HepG2 (cell line): ENCODE measurements around the gene CCDC120. TPM values are rescaled to one million over a fixed set of nuclear protein-coding genes. Genes with fewer than 3 reads are reported as not detected.

ENCODE experiments used
- ELF1 ChIP-seq: sonication (generic); formaldehyde crosslinking; IDR thresholded peaks from 2 replicates; pipeline ENCODE4 v1.4.0; 2020; ENCODE audit warnings: missing genetic modification reagents
- RBAK ChIP-seq: sonication (generic); formaldehyde crosslinking; IDR thresholded peaks from 2 replicates; pipeline ENCODE4 v1.5.1; 2020; ENCODE audit warnings: mild to moderate bottlenecking, missing genetic modification reagents
- RBFOX2 ChIP-seq: fragments of 200-400 bp; formaldehyde crosslinking; IDR thresholded peaks from 2 replicates; pipeline ENCODE4 v1.6.1; 2017; ENCODE audit warnings: low read depth, mild to moderate bottlenecking, low read length
- SOX6 ChIP-seq, 2 experiments: fragments of 450-650 bp in 1 of 2; sonication (generic) in 1 of 2; formaldehyde crosslinking in 1 of 2; IDR thresholded peaks; 2 replicates each; pipeline versions ENCODE4 v1.4.0 to v1.6.1; 2017 to 2020; ENCODE audit warnings: antibody characterized with exemption in 1 of 2, mild to moderate bottlenecking in 1 of 2, missing genetic modification reagents in 1 of 2
- TEAD2 ChIP-seq: sonication (generic); formaldehyde crosslinking; IDR thresholded peaks from 2 replicates; pipeline ENCODE4 v1.9.0; 2021; ENCODE audit warnings: missing genetic modification reagents
- U2AF2 ChIP-seq: fragments of 200-400 bp; formaldehyde crosslinking; IDR thresholded peaks from 2 replicates; pipeline ENCODE4 v1.6.1; 2017; ENCODE audit warnings: low read depth, mild to moderate bottlenecking, low read length
- ZFP36L2 ChIP-seq: sonication (generic); formaldehyde crosslinking; IDR thresholded peaks from 2 replicates; pipeline ENCODE4 v1.4.0; 2020; ENCODE audit warnings: missing genetic modification reagents
- ZNF235 ChIP-seq: sonication (generic); formaldehyde crosslinking; IDR thresholded peaks from 2 replicates; pipeline ENCODE4 v1.8.1; 2023; ENCODE audit warnings: mild to moderate bottlenecking, missing genetic modification reagents, borderline replicate concordance
- ZNF326 ChIP-seq: sonication (generic); formaldehyde crosslinking; IDR thresholded peaks from 2 replicates; pipeline ENCODE4 v1.4.0; 2020; ENCODE audit warnings: missing genetic modification reagents, borderline replicate concordance
- ZNF350 ChIP-seq: sonication (generic); formaldehyde crosslinking; IDR thresholded peaks from 2 replicates; pipeline ENCODE4 v1.4.0; 2020; ENCODE audit warnings: mild to moderate bottlenecking, low read depth, missing genetic modification reagents, borderline replicate concordance
- ZNF496 ChIP-seq: sonication (generic); formaldehyde crosslinking; IDR thresholded peaks from 2 replicates; pipeline ENCODE4 v1.8.1; 2023; ENCODE audit warnings: mild to moderate bottlenecking, moderate library complexity, missing genetic modification reagents; ENCODE audit not compliant: insufficient replicate concordance
- ZNF672 ChIP-seq: sonication (generic); formaldehyde crosslinking; IDR thresholded peaks from 2 replicates; pipeline ENCODE4 v1.8.1; 2022; ENCODE audit warnings: missing genetic modification reagents
- polyA plus RNA-seq, 8 experiments: library from polyadenylated mRNA; depleted of rRNA in 3 of 8; stranded (reverse) in 7 of 8; unstranded in 1 of 8; fragments of >200 nt; fragmentation: Illumina TruSeq in 4 of 8; extraction: Trizol in 4 of 8; gene quantifications; 2 replicates each; pipeline versions ENCODE4 v1.2.1 to v1.2.3, GENCODE V29; 2011 to 2016; ENCODE audit warnings: low read depth in 4 of 8, missing spikeins in 1 of 8, mixed read lengths in 1 of 8; ENCODE audit not compliant: insufficient read depth in 1 of 8
- total RNA-seq, 5 experiments: library from RNA; depleted of rRNA; stranded (reverse); fragments of >200 nt; fragmentation: Illumina TruSeq; extraction: Trizol; gene quantifications; 2 replicates each; pipeline ENCODE4 v1.2.3, GENCODE V29; 2016; ENCODE audit warnings: low read depth in 1 of 5
- TF ChIP-seq, protein P1 (sequence below): sonication (generic); formaldehyde crosslinking; IDR thresholded peaks from 2 replicates; pipeline ENCODE4 v1.4.0; 2020; ENCODE audit warnings: mild to moderate bottlenecking, missing genetic modification reagents
- TF ChIP-seq, protein P2 (sequence below): sonication (generic); formaldehyde crosslinking; IDR thresholded peaks from 2 replicates; pipeline ENCODE4 v1.4.0; 2020; ENCODE audit warnings: mild to moderate bottlenecking, missing genetic modification reagents

The CCDC120 gene
- total and polyA plus RNA-seq, 2 of the 13 experiments (the other 11 are each of a cell fraction or from before 2014, with no cell fraction given): 0.89 to 3.2 TPM

DNA sequence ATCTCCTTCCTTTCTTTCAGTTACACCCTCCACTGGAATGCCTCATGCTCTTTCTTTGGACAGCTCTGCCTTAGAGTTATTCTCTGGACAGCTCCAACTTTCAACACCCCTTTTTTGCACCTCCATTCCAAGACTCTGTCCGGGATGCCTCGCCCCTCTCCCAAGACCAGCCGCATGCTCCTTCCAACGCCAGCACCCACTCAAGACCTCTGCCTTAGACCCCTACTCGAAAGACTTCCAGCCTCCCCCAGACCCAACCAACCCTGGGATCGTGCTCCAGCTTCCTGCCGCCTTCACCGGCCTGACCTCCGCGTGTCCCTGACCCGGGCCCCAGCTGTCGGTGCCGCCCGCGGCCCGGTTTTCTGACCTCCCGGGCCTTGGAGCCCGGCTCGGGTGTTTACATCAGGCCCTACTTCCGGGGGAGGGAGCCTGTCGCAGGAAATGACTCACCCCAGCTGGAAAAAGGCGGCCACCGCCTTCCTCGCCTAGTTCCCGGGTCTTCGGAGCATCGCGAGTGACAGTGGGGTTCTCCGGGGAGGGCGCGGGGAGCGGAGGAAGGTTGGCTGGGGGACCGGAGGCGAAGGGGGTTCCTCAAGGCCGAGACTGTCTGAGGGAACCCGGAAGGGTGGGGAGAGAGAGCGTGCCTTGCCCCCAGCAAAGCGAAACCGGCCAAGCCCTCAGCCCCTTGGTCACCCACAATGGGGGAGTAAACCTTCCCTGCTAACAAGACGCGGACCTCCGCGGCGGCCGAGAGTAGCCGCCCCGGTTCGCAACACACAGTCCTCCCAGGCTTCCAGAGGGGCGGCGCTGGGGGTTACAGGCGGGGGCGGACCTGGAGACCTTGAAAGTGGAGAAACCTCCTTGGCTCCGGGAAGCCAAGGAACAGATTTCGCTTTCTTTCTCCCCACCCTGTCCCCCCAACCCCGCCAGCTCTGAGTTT lies 21.0 kb downstream of the CCDC120 start, which contains the start of gene WDR45 (continued):
- TF ChIP-seq ZNF235 (no peak), TEAD2 (CRISPR knock-in tag) (no peak), RBAK (no peak), ZFP36L2 (CRISPR knock-in tag) (no peak), U2AF2 (no peak), ZNF672 (CRISPR knock-in tag) (no peak), SOX6 (IDR thresholded peaks at IDR 0.05) (no peak), SOX6 (CRISPR knock-in tag; IDR thresholded peaks at IDR 0.05) (no peak; the same call in 1 of the 2 replicates), ZNF496 (CRISPR knock-in tag) (no peak), ELF1 (CRISPR knock-in tag) (peak; percentile 76), RBFOX2 (peak; percentile 81), ZNF326 (no peak), ZNF350 (CRISPR knock-in tag) (peak; percentile 30; the same call in 1 of the 2 replicates)
- TF ChIP-seq, protein P1, sequence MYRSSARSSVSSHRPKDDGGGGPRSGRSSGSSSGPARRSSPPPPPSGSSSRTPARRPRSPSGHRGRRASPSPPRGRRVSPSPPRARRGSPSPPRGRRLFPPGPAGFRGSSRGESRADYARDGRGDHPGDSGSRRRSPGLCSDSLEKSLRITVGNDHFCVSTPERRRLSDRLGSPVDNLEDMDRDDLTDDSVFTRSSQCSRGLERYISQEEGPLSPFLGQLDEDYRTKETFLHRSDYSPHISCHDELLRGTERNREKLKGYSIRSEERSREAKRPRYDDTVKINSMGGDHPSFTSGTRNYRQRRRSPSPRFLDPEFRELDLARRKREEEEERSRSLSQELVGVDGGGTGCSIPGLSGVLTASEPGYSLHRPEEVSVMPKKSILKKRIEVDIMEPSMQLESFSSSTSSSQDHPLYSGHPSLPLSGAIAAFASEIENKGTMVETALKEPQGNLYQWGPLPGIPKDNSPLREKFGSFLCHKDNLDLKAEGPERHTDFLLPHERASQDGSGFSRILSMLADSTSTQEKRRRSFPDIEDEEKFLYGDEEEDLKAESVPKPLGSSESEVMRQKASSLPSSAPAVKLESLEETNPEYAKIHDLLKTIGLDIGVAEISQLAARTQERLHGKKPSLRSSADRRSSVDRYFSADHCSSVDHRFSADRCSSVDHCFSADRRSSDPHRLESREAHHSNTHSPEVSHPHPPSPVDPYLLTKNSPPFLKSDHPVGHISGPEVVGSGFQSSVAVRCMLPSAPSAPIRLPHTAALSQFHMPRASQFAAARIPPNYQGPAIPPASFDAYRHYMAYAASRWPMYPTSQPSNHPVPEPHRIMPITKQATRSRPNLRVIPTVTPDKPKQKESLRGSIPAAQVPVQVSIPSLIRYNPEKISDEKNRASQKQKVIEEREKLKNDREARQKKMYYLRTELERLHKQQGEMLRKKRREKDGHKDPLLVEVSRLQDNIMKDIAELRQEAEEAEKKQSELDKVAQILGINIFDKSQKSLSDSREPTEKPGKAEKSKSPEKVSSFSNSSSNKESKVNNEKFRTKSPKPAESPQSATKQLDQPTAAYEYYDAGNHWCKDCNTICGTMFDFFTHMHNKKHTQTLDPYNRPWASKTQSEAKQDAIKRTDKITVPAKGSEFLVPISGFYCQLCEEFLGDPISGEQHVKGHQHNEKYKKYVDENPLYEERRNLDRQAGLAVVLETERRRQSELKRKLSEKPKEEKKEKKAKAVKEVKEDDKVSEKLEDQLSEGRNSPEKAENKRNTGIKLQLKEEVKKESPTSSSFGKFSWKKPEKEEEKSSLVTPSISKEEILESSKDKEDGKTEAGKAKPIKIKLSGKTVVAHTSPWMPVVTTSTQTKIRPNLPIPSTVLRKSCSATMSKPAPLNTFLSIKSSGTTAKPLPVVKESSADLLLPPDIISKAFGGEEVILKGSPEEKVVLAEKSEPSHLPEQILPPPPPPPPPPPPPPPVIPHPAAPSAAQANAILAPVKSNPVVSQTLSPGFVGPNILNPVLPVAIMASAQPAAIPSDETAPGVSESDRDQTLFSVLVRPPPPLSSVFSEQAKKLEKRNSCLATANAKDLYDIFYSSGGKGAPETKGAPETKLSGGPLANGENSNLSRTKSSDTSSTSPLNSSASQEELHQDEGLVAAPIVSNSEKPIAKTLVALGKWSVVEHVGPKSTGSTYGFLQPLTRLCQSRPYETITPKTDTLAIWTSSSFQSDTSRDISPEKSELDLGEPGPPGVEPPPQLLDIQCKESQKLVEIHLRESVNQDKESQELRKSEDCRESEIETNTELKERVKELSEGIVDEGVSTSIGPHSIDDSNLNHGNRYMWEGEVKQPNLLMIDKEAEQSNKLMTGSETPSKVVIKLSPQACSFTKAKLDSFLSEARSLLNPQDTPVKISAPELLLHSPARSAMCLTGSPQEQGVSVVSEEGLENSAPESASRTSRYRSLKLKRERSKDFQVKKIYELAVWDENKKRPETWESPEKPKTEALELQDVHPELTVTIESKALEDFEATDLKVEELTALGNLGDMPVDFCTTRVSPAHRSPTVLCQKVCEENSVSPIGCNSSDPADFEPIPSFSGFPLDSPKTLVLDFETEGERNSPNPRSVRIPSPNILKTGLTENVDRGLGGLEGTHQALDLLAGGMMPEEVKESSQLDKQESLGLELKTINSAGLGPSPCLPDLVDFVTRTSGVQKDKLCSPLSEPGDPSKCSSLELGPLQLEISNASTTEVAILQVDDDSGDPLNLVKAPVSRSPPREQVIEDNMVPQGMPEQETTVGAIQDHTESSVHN: no peak
- TF ChIP-seq, protein P2, sequence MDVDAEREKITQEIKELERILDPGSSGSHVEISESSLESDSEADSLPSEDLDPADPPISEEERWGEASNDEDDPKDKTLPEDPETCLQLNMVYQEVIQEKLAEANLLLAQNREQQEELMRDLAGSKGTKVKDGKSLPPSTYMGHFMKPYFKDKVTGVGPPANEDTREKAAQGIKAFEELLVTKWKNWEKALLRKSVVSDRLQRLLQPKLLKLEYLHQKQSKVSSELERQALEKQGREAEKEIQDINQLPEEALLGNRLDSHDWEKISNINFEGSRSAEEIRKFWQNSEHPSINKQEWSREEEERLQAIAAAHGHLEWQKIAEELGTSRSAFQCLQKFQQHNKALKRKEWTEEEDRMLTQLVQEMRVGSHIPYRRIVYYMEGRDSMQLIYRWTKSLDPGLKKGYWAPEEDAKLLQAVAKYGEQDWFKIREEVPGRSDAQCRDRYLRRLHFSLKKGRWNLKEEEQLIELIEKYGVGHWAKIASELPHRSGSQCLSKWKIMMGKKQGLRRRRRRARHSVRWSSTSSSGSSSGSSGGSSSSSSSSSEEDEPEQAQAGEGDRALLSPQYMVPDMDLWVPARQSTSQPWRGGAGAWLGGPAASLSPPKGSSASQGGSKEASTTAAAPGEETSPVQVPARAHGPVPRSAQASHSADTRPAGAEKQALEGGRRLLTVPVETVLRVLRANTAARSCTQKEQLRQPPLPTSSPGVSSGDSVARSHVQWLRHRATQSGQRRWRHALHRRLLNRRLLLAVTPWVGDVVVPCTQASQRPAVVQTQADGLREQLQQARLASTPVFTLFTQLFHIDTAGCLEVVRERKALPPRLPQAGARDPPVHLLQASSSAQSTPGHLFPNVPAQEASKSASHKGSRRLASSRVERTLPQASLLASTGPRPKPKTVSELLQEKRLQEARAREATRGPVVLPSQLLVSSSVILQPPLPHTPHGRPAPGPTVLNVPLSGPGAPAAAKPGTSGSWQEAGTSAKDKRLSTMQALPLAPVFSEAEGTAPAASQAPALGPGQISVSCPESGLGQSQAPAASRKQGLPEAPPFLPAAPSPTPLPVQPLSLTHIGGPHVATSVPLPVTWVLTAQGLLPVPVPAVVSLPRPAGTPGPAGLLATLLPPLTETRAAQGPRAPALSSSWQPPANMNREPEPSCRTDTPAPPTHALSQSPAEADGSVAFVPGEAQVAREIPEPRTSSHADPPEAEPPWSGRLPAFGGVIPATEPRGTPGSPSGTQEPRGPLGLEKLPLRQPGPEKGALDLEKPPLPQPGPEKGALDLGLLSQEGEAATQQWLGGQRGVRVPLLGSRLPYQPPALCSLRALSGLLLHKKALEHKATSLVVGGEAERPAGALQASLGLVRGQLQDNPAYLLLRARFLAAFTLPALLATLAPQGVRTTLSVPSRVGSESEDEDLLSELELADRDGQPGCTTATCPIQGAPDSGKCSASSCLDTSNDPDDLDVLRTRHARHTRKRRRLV (CRISPR knock-in tag): no peak
